ENCODE measurements around the gene CAB39.

- no peak for TF ChIP-seq CTCF (IDR thresholded peaks at IDR 0.05 in 8 of 11, conservative IDR thresholded peaks at IDR 0.05 in 3 of 11)
- TF ChIP-seq POLR2A (IDR thresholded peaks at IDR 0.05): no peak
Measured at GRCh38 chr2:230840301-230840700, 127.7 kb downstream of the CAB39 start.

Measured in spleen (tissue), 7 donors.